H1 (cell line): ENCODE data around the gene MACROD2. TPM values are rescaled to one million over a fixed set of nuclear protein-coding genes. Genes with fewer than 3 reads are reported as not detected.
A peak's percentile ranks its signal among the peaks of the same experiment; 100 is the strongest.

ENCODE experiments used
- CTCF ChIA-PET: fragments of 300-600 bp; sonication (Branson Sonifier 250); formaldehyde crosslinking; loops from one replicate; lab custom pipeline; 2021; ENCODE audit not compliant: partially characterized antibody; lab: Charles Lee
- POLR2A ChIA-PET: fragments of 300-600 bp; sonication (Branson Sonifier 250); formaldehyde crosslinking; loops from one replicate; lab custom pipeline; 2021; ENCODE audit warnings: inconsistent platforms; ENCODE audit not compliant: partially characterized antibody; lab: Charles Lee
- DNase-seq, 2 experiments: peaks; one replicate each; pipeline versions ENCODE4 v3.0.0 to v3.0.0-alpha.2; 2010 to 2022; ENCODE audit warnings: low spot score in 2 of 2, low read depth in 1 of 2, mixed read lengths in 1 of 2
- FAIRE-seq: peaks from 2 replicates; lab custom pipeline; 2011; peaks lifted over from hg19 to GRCh38; lab: Jason Lieb, UNC
- H2AFZ ChIP-seq: 2 replicates; pipeline ENCODE4 v1.8.1; 2012; ENCODE audit warnings: low read length, inconsistent platforms
- H2AK5ac ChIP-seq: 2 replicates; pipeline ENCODE4 v1.6.1; 2013; ENCODE audit warnings: low read depth, low read length
- H2BK120ac ChIP-seq: replicated peaks from 2 replicates; pipeline ENCODE3; 2013; ENCODE audit warnings: low read depth, low read length, inconsistent platforms
- H2BK12ac ChIP-seq: 2 replicates; pipeline ENCODE4 v1.6.1; 2013; ENCODE audit warnings: low read depth, low read length
- H2BK15ac ChIP-seq: 2 replicates; pipeline ENCODE4 v1.6.1; 2013; ENCODE audit warnings: low read length
- H2BK20ac ChIP-seq: 2 replicates; pipeline ENCODE4 v1.6.1; 2013; ENCODE audit warnings: low read length
- H2BK5ac ChIP-seq: 2 replicates; pipeline ENCODE4 v1.6.1; 2013; ENCODE audit warnings: low read depth, low read length
- H3K14ac ChIP-seq: 2 replicates; pipeline ENCODE4 v1.6.1; 2013; ENCODE audit warnings: inconsistent platforms; ENCODE audit not compliant: insufficient read length
- H3K18ac ChIP-seq: 2 replicates; pipeline ENCODE4 v1.6.1; 2013; ENCODE audit warnings: low read length; ENCODE audit errors: extremely low read depth
- H3K23ac ChIP-seq: 2 replicates; pipeline ENCODE4 v1.6.1; 2013; ENCODE audit warnings: inconsistent platforms; ENCODE audit not compliant: insufficient read length
- H3K23me2 ChIP-seq: 2 replicates; pipeline ENCODE4 v1.6.1; 2013; ENCODE audit warnings: low read depth, low read length
- H3K27ac ChIP-seq: 2 replicates; pipeline ENCODE4 v1.6.1; 2011; ENCODE audit warnings: low read depth, low read length, inconsistent platforms
- H3K27me3 ChIP-seq, 4 experiments: replicated peaks in 1 of 4; 1 replicate in 1 of 4; 2 replicates in 3 of 4; pipeline versions ENCODE4 v1.6.1 to v1.8.1; 2011 to 2013; ENCODE audit warnings: low read length in 3 of 4, mild to moderate bottlenecking in 3 of 4, inconsistent platforms in 2 of 4, mixed read lengths in 2 of 4, moderate library complexity in 1 of 4; ENCODE audit not compliant: control insufficient read depth in 3 of 4, insufficient read depth in 3 of 4; ENCODE audit errors: extremely low read depth in 1 of 4
- H3K36me3 ChIP-seq, 4 experiments: 2 replicates each; pipeline versions ENCODE4 v1.6.1 to v1.8.1; 2011 to 2013; ENCODE audit warnings: mild to moderate bottlenecking in 4 of 4, low read length in 3 of 4, moderate library complexity in 2 of 4, control low read depth in 1 of 4, inconsistent platforms in 1 of 4; ENCODE audit not compliant: insufficient read depth in 4 of 4, control insufficient read depth in 2 of 4
- H3K4ac ChIP-seq: replicated peaks from 2 replicates; pipeline ENCODE3; 2013; ENCODE audit warnings: low read length, low read depth, mixed read lengths, inconsistent platforms; ENCODE audit not compliant: insufficient read length
- H3K4me1 ChIP-seq, 4 experiments: replicated peaks in 1 of 4; 1 replicate in 1 of 4; 2 replicates in 3 of 4; pipeline versions ENCODE4 v1.6.1 to v1.8.1; 2011 to 2013; ENCODE audit warnings: low read length in 3 of 4, inconsistent platforms in 2 of 4, mixed read lengths in 1 of 4; ENCODE audit not compliant: insufficient read depth in 4 of 4, control insufficient read depth in 3 of 4
- H3K4me2 ChIP-seq, 2 experiments: 2 replicates each; pipeline versions ENCODE4 v1.6.1 to v1.8.1; 2011 to 2013; ENCODE audit warnings: low read depth in 2 of 2, low read length in 2 of 2, control low read depth in 1 of 2, inconsistent platforms in 1 of 2, mild to moderate bottlenecking in 1 of 2; ENCODE audit not compliant: insufficient read depth in 1 of 2
- H3K4me3 ChIP-seq, 4 experiments: fragments of 200-600, 300-600 bp in 1 of 4; sonication (generic), shearing (Covaris generic), sonication (Bioruptor Twin) in 1 of 4; 2 replicates each; pipeline versions ENCODE4 v1.5.1 to v1.8.1; 2011 to 2016; ENCODE audit warnings: low read length in 4 of 4, low read depth in 3 of 4, control low read depth in 2 of 4, inconsistent platforms in 2 of 4, mild to moderate bottlenecking in 2 of 4, mixed read lengths in 1 of 4, moderate library complexity in 1 of 4; ENCODE audit not compliant: insufficient read depth in 2 of 4; ENCODE audit errors: extremely low read depth in 1 of 4
- H3K56ac ChIP-seq: replicated peaks from 2 replicates; pipeline ENCODE3; 2013; ENCODE audit warnings: low read depth, mild to moderate bottlenecking, mixed read lengths, low read length, inconsistent platforms; ENCODE audit not compliant: insufficient read length
- H3K79me1 ChIP-seq: 2 replicates; pipeline ENCODE4 v1.6.1; 2013; ENCODE audit warnings: low read depth, low read length, control low read depth
- H3K79me2 ChIP-seq, 2 experiments: 2 replicates each; pipeline versions ENCODE4 v1.6.1 to v1.8.1; 2012 to 2013; ENCODE audit warnings: low read length in 2 of 2, mild to moderate bottlenecking in 2 of 2, inconsistent platforms in 1 of 2; ENCODE audit not compliant: insufficient read depth in 2 of 2, control insufficient read depth in 1 of 2
- H3K9ac ChIP-seq, 4 experiments: replicated peaks in 1 of 4; 1 replicate in 1 of 4; 2 replicates in 3 of 4; pipeline versions ENCODE4 v1.6.1 to v1.8.1; 2011 to 2013; ENCODE audit warnings: low read depth in 3 of 4, low read length in 3 of 4, control low read depth in 2 of 4, mild to moderate bottlenecking in 2 of 4, moderate library complexity in 2 of 4, inconsistent platforms in 1 of 4; ENCODE audit errors: extremely low read depth in 1 of 4
- H3K9me3 ChIP-seq, 2 experiments: 2 replicates each; pipeline versions ENCODE4 v1.6.1 to v1.8.1; 2012 to 2013; ENCODE audit warnings: mild to moderate bottlenecking in 2 of 2, moderate library complexity in 2 of 2, control low read depth in 1 of 2, inconsistent platforms in 1 of 2, low read depth in 1 of 2, low read length in 1 of 2, mixed read lengths in 1 of 2; ENCODE audit not compliant: insufficient read depth in 2 of 2
- H4K20me1 ChIP-seq, 2 experiments: replicated peaks in 1 of 2; 2 replicates each; pipeline versions ENCODE3 to v1.8.1; 2011 to 2013; ENCODE audit warnings: inconsistent platforms in 2 of 2, low read length in 2 of 2, mild to moderate bottlenecking in 1 of 2; ENCODE audit not compliant: insufficient read depth in 2 of 2, control insufficient read depth in 1 of 2
- H4K5ac ChIP-seq: 2 replicates; pipeline ENCODE4 v1.6.1; 2013; ENCODE audit warnings: low read length, low read depth, mixed read lengths, inconsistent platforms; ENCODE audit not compliant: insufficient read length
- H4K8ac ChIP-seq: 2 replicates; pipeline ENCODE4 v1.8.0; 2013; ENCODE audit warnings: mild to moderate bottlenecking, moderate library complexity, low read length, inconsistent platforms; ENCODE audit not compliant: insufficient read depth; ENCODE audit errors: extremely low read depth
- H4K91ac ChIP-seq: replicated peaks from 2 replicates; pipeline ENCODE3; 2013; ENCODE audit warnings: low read length, mixed read lengths, inconsistent platforms; ENCODE audit not compliant: insufficient read length
- ASH2L ChIP-seq: fragments of 200-600, 300-600 bp; sonication (generic); IDR thresholded peaks from one replicate; pipeline ENCODE4 v1.7.1; 2017; ENCODE audit warnings: low read length
- CHD2 ChIP-seq: IDR thresholded peaks from 2 replicates; pipeline ENCODE4 v1.6.1; 2012; ENCODE audit warnings: low read length, improper control_type of control experiment
- CREB1 ChIP-seq: IDR thresholded peaks from 2 replicates; pipeline ENCODE4 v1.6.1; 2012; ENCODE audit warnings: inconsistent platforms
- FOSL1 ChIP-seq: IDR thresholded peaks from 2 replicates; pipeline ENCODE4 v1.6.1; 2011; ENCODE audit warnings: mild to moderate bottlenecking, low read depth, low read length, moderate library complexity; ENCODE audit not compliant: insufficient read depth
- JUN ChIP-seq: IDR thresholded peaks from 2 replicates; pipeline ENCODE4 v1.6.1; 2011; ENCODE audit warnings: low read depth, mild to moderate bottlenecking, improper control_type of control experiment, low read length
- KDM1A ChIP-seq: fragments of 200-600, 300-600 bp; sonication (generic); IDR thresholded peaks from 2 replicates; pipeline ENCODE4 v1.7.1; 2016; ENCODE audit warnings: mild to moderate bottlenecking, low read length, borderline replicate concordance
- POLR2AphosphoS5 ChIP-seq: IDR thresholded peaks from 2 replicates; pipeline ENCODE4 v1.6.1; 2011; ENCODE audit warnings: low read depth, low read length
- RXRA ChIP-seq: IDR thresholded peaks from 2 replicates; pipeline ENCODE4 v1.6.1; 2011; ENCODE audit warnings: low read depth, mild to moderate bottlenecking, low read length, moderate library complexity; ENCODE audit not compliant: insufficient read depth
- SP1 ChIP-seq: IDR thresholded peaks from 2 replicates; pipeline ENCODE4 v1.6.1; 2011; ENCODE audit warnings: low read depth, low read length
- TBP ChIP-seq: IDR thresholded peaks from 2 replicates; pipeline ENCODE4 v1.6.1; 2011; ENCODE audit warnings: low read depth, low read length, improper control_type of control experiment
- TCF12 ChIP-seq: IDR thresholded peaks from 2 replicates; pipeline ENCODE4 v1.6.1; 2011; ENCODE audit warnings: low read depth, mild to moderate bottlenecking, low read length
- TEAD4 ChIP-seq: IDR thresholded peaks from 2 replicates; pipeline ENCODE4 v1.6.1; 2012; ENCODE audit warnings: low read depth, low read length, inconsistent platforms, mixed read lengths
- ZNF274 ChIP-seq: IDR thresholded peaks from 2 replicates; pipeline ENCODE4 v1.7.0; 2012; ENCODE audit warnings: low read length, borderline replicate concordance; ENCODE audit errors: extremely low read depth
- WGBS, 2 experiments: shearing (Covaris generic) in 1 of 2; methylation state at CpG; one replicate each; pipeline versions ENCODE4 v1.1.6 to v1.1.7; 2013 to 2015; ENCODE audit warnings: low lambda C conversion rate in 2 of 2, mixed read lengths in 2 of 2, inconsistent platforms in 1 of 2, low coverage in 1 of 2, missing lambda C conversion rate in 1 of 2; ENCODE audit not compliant: insufficient replicate concordance in 2 of 2, insufficient coverage in 1 of 2, insufficient read length in 1 of 2; ENCODE audit errors: extremely low coverage in 1 of 2, missing lambda C conversion rate in 1 of 2; 5-methylcytosine and 5-hydroxymethylcytosine counted together
- polyA plus RNA-seq, 7 experiments: library from polyadenylated mRNA; depleted of rRNA in 3 of 7; stranded (reverse) in 5 of 7; unstranded in 2 of 7; fragments of >200 nt in 5 of 7; fragments of 200-250 nt in 2 of 7; gene quantifications; 1 replicate in 5 of 7; 2 replicates in 1 of 7; 4 replicates in 1 of 7; pipeline versions ENCODE4 v1.2.1 to v1.2.3, GENCODE V29; 2011 to 2013; ENCODE audit warnings: missing spikeins in 2 of 7, mixed read lengths in 2 of 7
- total RNA-seq: library from RNA; stranded (reverse); fragmentation: NEBNext Ultra II Directional; extraction: Animal tissue kit (Norgen Biotek cat#: 25700); gene quantifications from 2 replicates; pipeline ENCODE4 v1.2.1, GENCODE V29; 2021
- TF ChIP-seq, protein P1 (sequence below): IDR thresholded peaks from 2 replicates; pipeline ENCODE4 v1.6.1; 2012; ENCODE audit warnings: low read length, inconsistent platforms

MACROD2 gene
- total and polyA plus RNA-seq, 2 of the 8 experiments (the other 6 are each of a cell fraction or from before 2014, with no cell fraction given): 0.70 to 3.9 TPM

DNA sequence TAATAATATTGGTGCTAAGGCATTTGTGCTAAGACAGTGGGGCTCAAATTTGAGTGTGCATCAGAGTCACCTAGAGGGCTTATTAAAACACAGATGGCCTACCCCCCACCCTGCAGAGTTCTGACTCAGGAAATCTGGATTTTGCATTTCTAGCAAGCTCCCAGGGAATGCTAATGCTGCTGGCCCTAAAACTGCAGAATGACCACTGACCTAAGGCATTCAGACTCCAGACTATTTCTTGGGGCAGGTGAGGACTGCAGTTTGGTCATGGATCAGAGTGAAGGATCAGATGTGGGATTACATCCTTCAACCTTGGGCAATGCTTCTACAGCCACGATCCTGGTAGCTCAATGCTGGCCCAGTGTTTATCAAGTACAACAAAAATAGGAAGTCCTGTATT lies 952.2 kb downstream of the MACROD2 start:
- H2AFZ ChIP-seq: no peak overlapping the region
- no peak overlapping the region for H3K27ac ChIP-seq
- FAIRE-seq (no peak), DNase-seq (no peak)
- no peaks in the 10 kb centered on the region for H3K9me3 ChIP-seq
- H3K23me2 ChIP-seq: no peaks in the 10 kb centered on the region
- H3K18ac ChIP-seq: no peak overlapping the region
- H3K36me3 ChIP-seq: no peaks in the 10 kb centered on the region
- no peaks in the 10 kb centered on the region for H3K79me2 ChIP-seq
- no peak overlapping the region for H2BK5ac ChIP-seq
- no peak overlapping the region for H3K4me3 ChIP-seq
- 0 out of 2 replicates have a peak overlapping the region, but pooled peaks have one; percentile 24 for H2BK20ac ChIP-seq
- H3K56ac ChIP-seq: no peak overlapping the region
- H2BK120ac ChIP-seq: no peak overlapping the region
- H4K8ac ChIP-seq: no peak overlapping the region
- ChIA-PET CTCF (interaction anchor here (0.6 to 2.0 kb wide), 7 partner anchors 8 to 325 kb away, joined by 3 to 5 read pairs (median 3); no protein-coding TSS in a partner anchor), POLR2A (no interaction called here)
- H4K20me1 ChIP-seq: no peaks in the 10 kb centered on the region
- no peak overlapping the region for H2AK5ac ChIP-seq
- no peaks in the 10 kb centered on the region for H3K79me1 ChIP-seq
- 93% methylated on average over 1 of the region's 1 CpG; no CpG with 5 or more reads in 1 of the 2 experiments for whole genome bisulfite sequencing, 2 experiments
- no peak overlapping the region for H2BK12ac ChIP-seq
- no peaks in the 10 kb centered on the region for H3K27me3 ChIP-seq
- H3K14ac ChIP-seq: no peak overlapping the region
- no peak overlapping the region for H4K5ac ChIP-seq
- no peak overlapping the region for H3K23ac ChIP-seq
- no peak overlapping the region for H3K4ac ChIP-seq
- no peak overlapping the region for H3K9ac ChIP-seq
- H4K91ac ChIP-seq: peak overlapping the region; percentile 12
- peaks cover 2 to 17% (median 9%) of the 10 kb centered on the region in 4 experiments; a peak in 4 of 7 replicates for H3K4me1 ChIP-seq
- no peak overlapping the region for H3K4me2 ChIP-seq
- H2BK15ac ChIP-seq: no peak overlapping the region
- TF ChIP-seq CHD2: no peak
- TF ChIP-seq CREB1: no peak
- TF ChIP-seq, protein P1, sequence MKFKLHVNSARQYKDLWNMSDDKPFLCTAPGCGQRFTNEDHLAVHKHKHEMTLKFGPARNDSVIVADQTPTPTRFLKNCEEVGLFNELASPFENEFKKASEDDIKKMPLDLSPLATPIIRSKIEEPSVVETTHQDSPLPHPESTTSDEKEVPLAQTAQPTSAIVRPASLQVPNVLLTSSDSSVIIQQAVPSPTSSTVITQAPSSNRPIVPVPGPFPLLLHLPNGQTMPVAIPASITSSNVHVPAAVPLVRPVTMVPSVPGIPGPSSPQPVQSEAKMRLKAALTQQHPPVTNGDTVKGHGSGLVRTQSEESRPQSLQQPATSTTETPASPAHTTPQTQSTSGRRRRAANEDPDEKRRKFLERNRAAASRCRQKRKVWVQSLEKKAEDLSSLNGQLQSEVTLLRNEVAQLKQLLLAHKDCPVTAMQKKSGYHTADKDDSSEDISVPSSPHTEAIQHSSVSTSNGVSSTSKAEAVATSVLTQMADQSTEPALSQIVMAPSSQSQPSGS: no peak
- no peak for TF ChIP-seq KDM1A
- no peak for TF ChIP-seq POLR2AphosphoS5
- no peak for TF ChIP-seq ASH2L
- no peak for TF ChIP-seq ZNF274
- no peak for TF ChIP-seq TBP
- TF ChIP-seq TCF12: no peak
- TF ChIP-seq SP1: no peak
- no peak for TF ChIP-seq TEAD4
- TF ChIP-seq JUN: no peak
- TF ChIP-seq RXRA: no peak
- no peak for TF ChIP-seq FOSL1
